Tibial artery (tissue), 4 donors: ENCODE data around the gene KIAA0408.

ENCODE experiments used
- DNase-seq, 2 donors: peaks; one replicate each; pipeline ENCODE4 v3.0.0-alpha.2; 2019
- H3K27ac ChIP-seq, 2 donors: fragments of 200-600 bp; sonication (generic) in 1 of 2; 1 replicate in 1 of 2; 2 replicates in 1 of 2; pipeline ENCODE4 v1.5.1; 2018 to 2019; ENCODE audit warnings: mild to moderate bottlenecking in 1 of 2
- H3K27me3 ChIP-seq, 2 donors: fragments of 200-600 bp; sonication (generic) in 1 of 2; one replicate each; pipeline versions ENCODE4 v1.5.1 to v1.6.0; 2016 to 2019
- H3K36me3 ChIP-seq, 3 donors: fragments of 200-600 bp; sonication (generic) in 2 of 3; one replicate each; pipeline ENCODE4 v1.5.1; 2016 to 2019; ENCODE audit warnings: mild to moderate bottlenecking in 2 of 3
- H3K4me1 ChIP-seq, 4 donors: fragments of 200-600 bp; sonication (generic) in 2 of 4; 1 replicate in 3 of 4; 2 replicates in 1 of 4; pipeline ENCODE4 v1.5.1; 2016 to 2019
- H3K4me3 ChIP-seq, 2 donors: fragments of 200-600 bp; sonication (generic) in 1 of 2; 1 replicate in 1 of 2; 2 replicates in 1 of 2; pipeline ENCODE4 v1.5.1; 2018 to 2019; ENCODE audit warnings: mild to moderate bottlenecking in 2 of 2
- H3K9me3 ChIP-seq, 3 donors: fragments of 200-600 bp; sonication (generic) in 1 of 3; one replicate each; pipeline ENCODE4 v1.5.1; 2016 to 2019
- CTCF ChIP-seq, 2 experiments: fragments of 200-600 bp in 1 of 2; fragments of 450-650 bp in 1 of 2; IDR thresholded peaks; one replicate each; pipeline ENCODE4 v1.5.1; 2017 to 2019; ENCODE audit warnings: antibody characterized with exemption in 2 of 2, mild to moderate bottlenecking in 1 of 2, moderate library complexity in 1 of 2
- intact Hi-C: fragments of 100-400 bp; cut with DNase I; formaldehyde crosslinking; loops from one replicate; pipeline ENCODE4 v1.15.0; 2023; ENCODE audit warnings: low total_unique reads

The KIAA0408 gene

GRCh38 chr6:127481628-127482027 lies 22.4 kb upstream of the KIAA0408 start:
- H3K4me1 ChIP-seq: no peaks in the 10 kb centered on the region
- H3K4me3 ChIP-seq: no peak overlapping the region
- H3K36me3 ChIP-seq: no peaks in the 10 kb centered on the region
- no peaks in the 10 kb centered on the region for H3K9me3 ChIP-seq
- TF ChIP-seq CTCF (IDR thresholded peaks at IDR 0.05): no peak
- H3K27me3 ChIP-seq: no peaks in the 10 kb centered on the region
- intact Hi-C loops: no loop called here
- no peak overlapping the region for H3K27ac ChIP-seq
- no peak for DNase-seq

GRCh38 chr6:127481111-127481510 lies 21.9 kb upstream of the KIAA0408 start:
- Histone ChIP-seq H3K27ac (no peak overlapping the region), H3K9me3 (no peaks in the 10 kb centered on the region), H3K4me1 (no peaks in the 10 kb centered on the region), H3K27me3 (no peaks in the 10 kb centered on the region), H3K36me3 (no peaks in the 10 kb centered on the region), H3K4me3 (no peak overlapping the region)
- TF ChIP-seq CTCF (IDR thresholded peaks at IDR 0.05): no peak
- no peak for DNase-seq
- intact Hi-C loops: no loop called here

- intact Hi-C loops: no loop called here
- Histone ChIP-seq H3K9me3 (no peaks in the 10 kb centered on the region), H3K27me3 (no peaks in the 10 kb centered on the region), H3K36me3 (peaks cover 0 to 6% (median 4%) of the 10 kb centered on the region in 3 donors), H3K4me1 (no peaks in the 10 kb centered on the region), H3K4me3 (no peak overlapping the region), H3K27ac (no peak overlapping the region)
- TF ChIP-seq CTCF (IDR thresholded peaks at IDR 0.05): no peak
- no peak for DNase-seq
Observed at GRCh38 chr6:127477658-127478057, 18.5 kb upstream of the KIAA0408 start.

- no peaks in the 10 kb centered on the region for H3K9me3 ChIP-seq
- intact Hi-C loops: no loop called here
Observed at GRCh38 chr6:127475823-127476176, 16.6 kb upstream of the KIAA0408 start.

DNA sequence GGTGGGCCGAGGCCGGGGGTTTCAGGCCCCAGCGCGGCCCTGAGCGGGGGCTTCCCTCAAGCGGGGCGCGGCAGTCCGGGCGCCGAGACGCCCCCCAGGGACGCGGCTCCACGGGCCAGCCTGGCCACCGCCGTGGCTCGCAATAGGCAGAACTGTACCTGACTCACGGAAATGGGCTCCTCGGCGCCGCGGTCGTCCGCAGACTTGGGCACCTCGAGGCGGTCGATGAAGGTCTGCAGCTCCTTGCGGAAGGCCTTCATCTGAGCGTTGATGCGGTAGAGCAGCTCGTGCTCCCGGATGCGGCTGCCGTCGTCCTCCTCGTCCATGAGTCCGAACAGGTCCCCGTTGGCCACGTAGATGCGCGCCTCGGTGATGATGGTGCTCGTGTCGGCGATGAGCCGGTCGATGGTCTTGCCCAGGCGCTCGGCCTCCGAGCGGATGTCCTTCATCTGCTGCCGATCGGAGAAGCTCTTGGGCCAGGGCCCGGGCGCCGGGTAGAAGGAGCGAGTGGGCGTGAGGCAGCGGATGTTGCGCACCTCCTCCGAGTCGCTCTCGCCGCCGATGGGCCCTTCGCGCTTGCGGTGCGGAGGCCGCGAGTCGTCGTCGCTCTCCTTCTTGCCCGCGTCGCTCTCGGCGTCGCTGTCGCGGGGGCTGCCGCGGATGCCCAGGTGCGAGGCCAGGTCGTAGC lies 16.1 kb upstream of the KIAA0408 start:
- TF ChIP-seq CTCF (IDR thresholded peaks at IDR 0.05): no peak
- H3K27ac ChIP-seq: no peak overlapping the region
- H3K4me1 ChIP-seq: no peaks in the 10 kb centered on the region
- H3K4me3 ChIP-seq: no peak overlapping the region
- no peaks in the 10 kb centered on the region for H3K27me3 ChIP-seq
- H3K9me3 ChIP-seq: no peaks in the 10 kb centered on the region
- intact Hi-C loops: no loop called here
- no peak for DNase-seq
- H3K36me3 ChIP-seq: peaks cover 0 to 6% (median 4%) of the 10 kb centered on the region in 3 donors

More at GRCh38 chr6:127475823-127476176, 16.6 kb upstream of the KIAA0408 start:
- Histone ChIP-seq H3K27me3 (no peaks in the 10 kb centered on the region), H3K4me3 (no peak overlapping the region), H3K36me3 (peaks cover 0 to 6% (median 4%) of the 10 kb centered on the region in 3 donors), H3K4me1 (no peaks in the 10 kb centered on the region), H3K27ac (no peak overlapping the region)
- TF ChIP-seq CTCF (IDR thresholded peaks at IDR 0.05): no peak
- DNase-seq: no peak
